HG03066 (cell line): Measurements from ENCODE around the gene CDX1.

Experiments used
- ATAC-seq: cut with Tn5 transposase; IDR thresholded peaks from one replicate; pipeline ENCODE4 v1.9.1; 2021; ENCODE audit warnings: low read depth; ENCODE audit not compliant: unreplicated experiment

Gene CDX1

DNA sequence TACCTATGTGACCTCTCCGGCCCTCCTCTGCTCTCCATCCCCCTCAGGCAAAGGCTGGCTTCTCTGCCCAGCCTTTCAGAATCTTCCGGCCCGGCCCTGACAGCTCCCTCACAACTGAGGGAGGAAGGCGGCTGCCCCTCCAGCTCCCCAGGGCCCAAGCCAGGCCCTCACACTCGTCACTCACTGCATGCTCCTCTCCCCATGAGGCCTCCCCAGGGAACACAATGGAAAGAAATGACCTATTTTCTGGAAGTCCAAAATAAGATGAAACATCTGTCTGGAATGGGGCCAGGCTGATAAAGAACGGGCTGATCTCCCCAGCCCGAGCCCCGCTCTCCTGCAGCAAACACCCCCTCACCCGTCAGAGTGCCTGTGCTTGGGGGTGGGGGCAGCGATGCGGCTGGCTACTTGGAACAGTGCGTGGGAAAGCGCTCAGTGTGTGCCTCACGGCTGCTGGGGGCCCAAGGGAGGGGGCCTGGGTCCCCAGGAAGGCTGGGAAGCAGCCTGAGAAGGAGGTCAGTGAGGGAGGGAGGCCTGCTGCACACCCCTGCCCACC, 22.3 kb upstream of the CDX1 start:
- ATAC-seq, result no peak

DNA sequence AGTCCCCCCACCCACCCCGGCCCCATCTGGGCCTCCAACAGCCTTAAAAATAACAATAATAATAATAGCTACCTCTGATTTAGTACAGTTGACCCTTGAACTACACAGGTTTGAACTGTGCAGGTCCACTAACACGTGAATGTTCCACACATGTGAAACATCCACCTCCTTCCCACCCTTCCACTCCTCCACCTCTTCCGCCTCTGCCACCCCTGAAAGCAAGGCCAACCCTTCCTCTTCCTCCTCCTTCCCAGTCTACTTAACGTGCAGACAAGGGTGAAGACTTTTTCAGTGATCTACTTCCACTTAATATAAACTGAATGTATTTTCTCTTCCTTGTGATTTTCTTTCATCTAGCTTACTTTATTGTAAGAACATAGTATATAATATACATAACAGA, 21.7 kb upstream of the CDX1 start:
- no peak for ATAC-seq

DNA sequence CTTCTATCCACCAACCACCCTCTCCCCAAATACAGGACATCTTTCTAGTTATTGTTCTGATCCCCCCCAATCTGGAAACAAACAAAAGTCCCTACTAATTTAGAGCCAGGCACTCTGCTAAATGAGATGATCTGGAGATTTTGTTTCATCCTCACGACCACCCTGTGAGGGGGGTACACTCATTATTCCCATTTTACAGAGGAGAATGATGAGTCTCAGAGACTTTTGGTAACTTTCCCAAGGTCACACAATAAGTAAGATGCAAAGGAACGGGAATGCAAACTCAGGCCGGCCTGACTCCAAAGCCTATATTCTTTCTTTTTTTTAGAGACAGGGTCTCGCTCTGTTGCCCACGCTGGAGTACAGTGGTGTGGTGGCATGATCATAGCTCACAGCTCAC, 20.3 kb upstream of the CDX1 start:
- no peak for ATAC-seq

DNA sequence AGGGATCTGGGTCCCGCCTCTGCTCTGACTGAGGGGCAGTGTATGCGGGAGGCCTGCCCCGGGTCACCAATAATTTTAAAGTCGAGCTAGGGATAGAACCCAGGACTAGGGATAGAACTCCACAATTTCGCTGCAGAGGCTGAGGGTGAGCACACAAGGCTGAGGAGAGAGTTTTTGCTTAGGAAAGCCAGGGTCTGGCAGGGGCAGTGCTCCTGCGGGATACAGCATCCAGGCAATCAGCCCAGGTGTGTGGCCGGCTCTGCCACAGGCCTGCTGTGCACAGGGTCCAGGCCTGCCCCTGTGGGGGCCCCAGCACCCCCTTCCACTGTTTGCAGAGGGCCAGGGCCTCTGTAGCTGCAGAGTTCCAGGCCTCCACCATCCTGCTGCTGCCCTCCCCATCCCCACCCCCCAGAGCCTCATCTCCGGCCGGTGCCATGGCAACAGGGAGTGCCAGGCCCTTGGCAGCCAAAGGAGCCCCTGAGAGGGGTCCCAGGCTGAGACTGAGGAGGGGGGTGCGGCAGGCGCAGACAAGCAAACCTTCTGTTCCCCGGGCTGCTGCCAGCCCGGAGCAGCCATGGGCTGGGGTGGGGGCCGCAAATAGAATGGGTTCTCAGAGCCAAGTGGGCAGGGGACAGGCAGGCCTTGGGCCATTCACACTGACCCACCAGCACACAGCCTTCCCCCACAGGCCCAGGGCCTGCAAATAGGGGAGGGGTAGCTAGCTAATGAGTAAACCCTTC, 19.5 kb upstream of the CDX1 start:
- ATAC-seq, result no peak

DNA sequence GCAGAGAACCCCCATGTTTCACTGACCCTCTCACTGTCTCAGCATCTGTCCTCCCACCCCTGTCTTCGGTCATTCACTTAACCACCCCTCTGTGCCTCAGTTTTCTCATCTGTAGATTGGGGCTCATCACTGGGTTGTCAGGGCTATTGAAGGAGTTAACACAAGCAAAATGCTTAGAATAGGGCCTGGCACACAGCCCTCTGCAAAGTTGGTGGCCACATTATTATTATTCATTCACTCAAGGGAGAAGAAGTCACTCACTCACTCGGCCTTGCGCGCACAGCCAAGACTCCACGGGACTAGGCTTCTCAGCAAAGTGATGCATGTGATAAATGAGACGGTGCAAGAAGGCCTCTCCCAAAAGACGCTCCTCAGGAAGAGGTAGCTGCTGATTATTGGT, 18.9 kb upstream of the CDX1 start:
- ATAC-seq, result no peak

DNA sequence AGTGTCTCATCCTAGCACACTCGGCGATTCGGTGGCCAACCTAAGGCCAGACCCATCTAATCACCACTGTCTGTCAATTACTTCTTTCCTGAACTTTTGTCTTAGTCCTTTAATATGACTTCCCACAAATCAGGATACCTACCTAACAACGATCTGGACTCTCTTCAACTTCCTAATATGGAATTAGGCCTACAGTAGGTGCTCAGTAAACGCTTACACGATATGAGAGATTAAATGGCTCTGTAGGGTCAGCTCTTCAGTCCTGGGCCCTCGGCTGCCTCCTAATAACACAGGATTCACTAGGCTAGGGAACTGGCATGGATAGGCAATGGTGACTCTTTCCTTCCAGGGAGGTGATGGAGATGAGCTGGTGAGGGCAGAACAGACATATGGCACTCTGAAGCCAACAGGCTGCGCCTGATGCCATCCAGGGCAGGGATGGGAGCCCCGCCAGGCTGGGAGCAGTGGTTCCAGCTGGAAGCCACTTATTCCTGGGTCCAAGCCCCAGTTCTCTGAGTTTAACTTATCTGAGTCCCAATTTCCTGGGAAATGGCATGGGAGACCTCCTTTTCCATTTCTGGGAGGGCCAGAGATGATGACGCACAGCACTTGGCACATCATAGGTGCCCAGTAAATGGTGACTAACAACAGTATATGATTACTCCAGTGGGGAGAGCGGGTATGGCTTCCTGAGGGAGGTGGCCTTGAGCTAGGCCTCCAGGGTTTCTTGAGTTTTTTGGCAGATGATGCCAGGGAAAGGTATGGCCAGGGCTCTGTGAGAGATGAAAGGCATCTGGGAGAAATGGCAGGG, 18.3 kb upstream of the CDX1 start:
- ATAC-seq, result no peak

DNA sequence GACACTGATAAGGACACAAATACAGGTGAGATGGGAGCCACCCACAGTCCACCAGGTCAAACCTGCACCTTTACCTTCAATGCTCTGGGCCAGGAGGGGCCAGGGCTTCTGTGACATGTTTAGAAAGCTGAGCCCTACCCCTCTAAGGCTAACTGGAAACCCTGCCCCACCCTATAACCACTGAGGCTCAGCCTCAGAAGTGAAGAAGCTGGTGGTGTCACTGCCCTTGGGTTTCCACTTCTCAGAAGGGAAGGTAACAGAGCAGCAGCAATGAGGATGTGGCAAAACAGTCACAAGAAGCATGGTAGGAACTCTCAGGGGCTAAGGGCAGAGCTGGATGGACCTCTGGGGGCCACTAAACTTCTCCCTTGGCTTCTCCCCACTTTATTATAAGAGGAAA, 17.0 kb upstream of the CDX1 start:
- no peak for ATAC-seq

DNA sequence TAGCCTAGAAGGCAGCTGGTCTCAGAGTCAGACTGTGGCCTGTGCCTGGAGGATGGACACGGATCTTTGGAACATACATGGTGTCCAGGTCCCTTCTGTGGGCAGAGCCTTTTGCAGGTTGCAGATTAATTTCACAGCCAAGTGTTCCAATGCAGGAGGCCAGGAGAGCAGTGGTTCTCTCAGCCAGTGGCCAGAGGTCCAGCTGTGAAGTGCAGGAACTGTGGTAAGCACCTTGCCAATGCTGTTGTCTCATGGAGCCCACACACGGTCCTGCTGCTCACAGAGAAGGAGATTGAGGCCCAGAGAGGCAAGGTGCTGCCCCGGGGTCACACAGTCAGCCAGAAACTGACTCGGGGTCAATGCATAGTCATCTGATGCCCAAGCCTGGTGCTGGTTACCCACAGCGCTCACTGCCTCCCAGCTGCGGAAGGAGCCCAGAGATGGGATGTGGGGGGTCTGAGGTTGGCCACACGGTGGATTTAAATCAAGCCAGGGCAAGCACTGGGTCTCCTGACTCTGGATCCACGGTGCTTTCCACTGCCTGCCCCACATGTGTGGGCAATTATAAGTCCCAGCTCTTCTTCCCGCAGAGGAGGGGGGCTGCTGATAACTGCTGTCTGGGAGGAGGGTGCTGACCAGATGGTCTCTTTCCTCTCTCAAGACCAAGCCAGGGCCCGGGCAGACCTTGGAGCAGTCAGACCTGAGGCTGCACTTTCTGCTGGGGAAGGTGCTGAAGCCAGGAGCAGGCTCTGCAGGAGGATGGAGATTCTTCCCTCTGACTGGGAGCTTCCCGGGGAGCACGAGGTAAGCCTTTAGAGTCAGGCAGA, 13.7 kb upstream of the CDX1 start:
- ATAC-seq, result no peak

DNA sequence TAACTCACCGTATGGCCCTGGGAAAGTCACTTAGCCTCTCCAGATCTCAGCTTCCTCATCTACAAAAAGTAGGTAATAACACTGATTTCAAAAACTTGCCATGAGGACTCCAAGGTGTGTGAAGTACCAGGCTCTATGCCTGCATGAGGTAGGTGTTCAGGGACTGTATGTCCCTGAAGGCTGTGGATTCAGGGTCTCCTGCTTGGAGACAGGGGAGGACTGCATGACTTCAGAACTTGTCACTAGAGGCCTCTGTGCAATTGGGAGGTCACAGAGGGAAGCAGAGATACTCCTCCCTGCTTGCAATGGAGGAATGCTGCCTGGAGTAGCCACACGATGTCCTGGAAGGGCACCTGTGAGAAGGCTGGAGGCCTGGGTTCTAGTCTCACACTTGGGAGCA, 13.1 kb upstream of the CDX1 start:
- no peak for ATAC-seq

DNA sequence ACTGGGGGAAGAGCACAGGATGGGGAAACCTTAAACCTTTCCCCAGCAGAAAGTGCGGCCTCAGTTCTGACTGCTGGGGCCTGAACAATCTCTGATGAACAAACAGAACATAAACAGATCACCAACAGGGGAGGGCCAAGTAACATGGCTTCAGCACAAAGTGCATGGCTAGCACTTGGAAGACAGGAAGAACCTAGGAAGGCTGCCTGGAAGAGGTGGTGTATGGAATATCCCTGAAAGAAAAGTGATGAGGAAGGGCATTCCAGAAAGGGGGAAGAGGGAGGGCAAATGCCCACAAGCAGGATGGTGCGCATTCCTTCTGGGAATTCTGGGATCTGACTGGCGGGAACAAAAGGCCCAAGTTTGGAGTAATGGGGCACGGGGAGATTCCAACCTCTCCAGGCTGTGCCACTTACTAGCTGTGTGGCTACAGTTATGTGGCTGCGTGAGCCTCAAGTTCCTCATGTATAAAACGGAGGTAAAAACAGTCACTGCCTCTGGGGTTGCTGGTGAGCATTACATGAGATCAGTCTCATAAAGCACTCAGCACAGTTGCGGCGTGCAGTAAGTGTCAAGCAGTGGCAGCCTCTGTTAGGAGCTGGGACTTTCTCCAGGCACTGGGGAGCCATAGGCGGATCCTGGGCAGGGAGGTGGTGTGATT, 12.5 kb upstream of the CDX1 start:
- no peak for ATAC-seq

DNA sequence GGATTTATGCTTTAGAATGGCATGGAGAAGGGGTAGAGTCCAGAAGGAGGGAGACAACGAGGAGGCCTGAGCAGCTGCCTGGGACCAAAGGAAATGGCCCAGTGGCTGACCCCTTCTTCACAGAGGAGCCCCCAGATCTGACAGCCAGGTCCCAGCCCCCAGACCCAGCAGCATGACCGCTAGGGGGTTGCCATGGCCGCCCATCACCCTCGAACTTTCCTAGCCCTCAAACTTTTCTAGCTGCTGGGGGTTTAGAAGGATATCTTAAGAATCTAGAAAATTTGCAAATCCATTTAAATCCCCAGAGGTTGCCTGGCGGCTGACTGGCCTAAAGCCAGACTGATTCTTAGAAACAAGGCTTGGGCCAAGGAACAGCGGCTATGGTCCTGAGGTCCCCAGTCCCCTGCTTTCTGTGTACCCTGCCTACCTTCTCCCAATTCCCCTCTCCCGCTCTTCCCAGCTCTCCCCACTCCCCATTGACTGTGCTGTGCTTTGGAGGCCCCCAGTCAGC, 11.9 kb upstream of the CDX1 start:
- ATAC-seq, result no peak

DNA sequence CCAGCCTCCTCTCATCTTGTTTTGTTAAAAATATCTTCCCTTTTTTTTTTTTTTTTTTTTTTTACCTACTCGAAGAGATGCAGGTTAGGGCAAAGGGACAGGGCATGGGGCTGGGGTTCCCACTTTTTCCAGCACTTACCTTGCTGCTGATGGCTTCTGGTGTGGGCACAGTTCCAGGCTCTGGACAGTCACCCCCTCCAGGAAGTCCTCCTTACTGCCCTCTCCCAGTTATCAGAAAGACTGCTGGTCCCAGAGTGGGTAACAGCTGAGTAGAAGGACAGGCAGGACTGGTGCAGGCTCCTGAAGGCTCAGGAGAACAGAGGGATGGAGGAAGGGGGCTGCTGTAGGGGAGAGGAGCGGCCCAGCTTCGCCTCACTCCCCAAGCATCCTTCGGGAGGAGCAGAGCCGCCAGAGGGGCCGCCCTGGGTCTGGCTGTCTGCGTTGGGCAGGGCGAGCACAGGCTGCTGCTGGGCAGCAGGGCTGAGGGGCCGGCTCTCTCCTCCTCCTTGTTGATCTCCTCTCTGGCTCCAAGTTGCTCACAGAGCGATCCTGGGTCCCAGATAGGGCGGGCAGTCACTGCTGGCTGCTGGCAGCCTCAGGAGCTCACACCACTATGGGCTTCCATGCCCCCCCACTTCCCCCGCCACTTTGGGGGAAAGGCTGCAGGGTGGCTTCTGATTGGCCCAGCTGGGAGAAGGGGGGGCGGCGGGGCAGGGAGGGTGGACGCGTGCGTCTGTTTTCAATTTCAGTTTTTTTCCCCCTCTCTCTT, 11.1 kb upstream of the CDX1 start, which contains the start of gene PDGFRB:
TSS of gene PDGFRB (minus strand) at position 588 of the 769 bp plus-strand sequence. CDS start 18,798 bp downstream, outside the sequence.
- peak; percentile 58 for ATAC-seq

DNA sequence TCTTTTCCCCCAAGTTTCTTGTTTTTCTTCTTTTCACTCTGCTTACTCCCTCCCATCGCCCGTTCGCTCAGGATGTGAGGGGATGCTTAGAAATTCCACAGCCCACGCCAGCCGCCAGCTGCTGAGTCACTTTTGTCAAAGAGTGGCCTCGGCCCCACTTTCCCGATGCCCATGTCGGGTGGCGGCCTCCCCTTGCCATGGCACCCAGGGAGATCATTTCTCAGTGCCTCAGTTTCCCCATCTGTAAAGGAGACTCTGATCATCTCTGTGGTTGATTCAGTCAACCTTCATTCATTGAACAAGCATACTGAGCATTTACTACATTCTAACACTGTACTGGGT, 10.6 kb upstream of the CDX1 start:
- ATAC-seq, result no peak

DNA sequence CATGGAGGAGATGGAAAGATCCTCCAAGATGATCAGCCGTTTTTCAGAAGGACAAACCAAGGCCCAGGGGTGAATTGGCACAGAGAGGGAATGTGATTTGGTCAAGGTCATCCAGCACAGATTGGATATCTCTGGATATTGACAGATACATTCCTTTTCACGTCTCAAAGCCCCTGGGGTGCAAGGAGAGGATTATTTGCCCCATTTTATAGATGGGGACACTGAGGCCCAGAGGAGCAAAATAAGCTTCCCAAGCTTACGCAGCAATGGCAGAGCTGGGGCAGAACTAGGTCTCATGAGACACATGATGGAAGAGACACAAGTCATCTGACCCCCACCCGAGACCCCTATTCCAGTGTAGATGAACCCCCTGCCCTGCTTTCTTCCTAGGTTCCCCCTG, 10.0 kb upstream of the CDX1 start:
- ATAC-seq, result no peak

DNA sequence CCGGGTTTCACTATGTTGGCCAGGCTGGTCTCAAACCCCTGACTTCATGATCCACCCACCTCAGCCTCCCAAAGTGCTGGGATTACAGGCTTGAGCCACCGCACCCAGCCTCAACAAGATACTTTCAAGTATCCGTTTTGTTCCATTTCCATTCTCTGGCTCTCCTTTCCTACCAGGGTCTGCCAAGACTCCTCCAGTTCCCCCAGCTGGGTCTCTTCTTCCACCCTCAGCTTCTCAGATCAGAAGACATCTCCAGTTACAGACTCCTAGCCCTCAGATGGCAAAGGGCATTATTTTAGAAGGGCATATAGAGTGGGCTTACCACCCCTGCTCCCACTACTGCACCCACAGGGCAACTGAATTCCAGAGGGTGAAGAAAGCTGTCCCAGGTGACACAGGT, 9.4 kb upstream of the CDX1 start:
- ATAC-seq, result no peak

DNA sequence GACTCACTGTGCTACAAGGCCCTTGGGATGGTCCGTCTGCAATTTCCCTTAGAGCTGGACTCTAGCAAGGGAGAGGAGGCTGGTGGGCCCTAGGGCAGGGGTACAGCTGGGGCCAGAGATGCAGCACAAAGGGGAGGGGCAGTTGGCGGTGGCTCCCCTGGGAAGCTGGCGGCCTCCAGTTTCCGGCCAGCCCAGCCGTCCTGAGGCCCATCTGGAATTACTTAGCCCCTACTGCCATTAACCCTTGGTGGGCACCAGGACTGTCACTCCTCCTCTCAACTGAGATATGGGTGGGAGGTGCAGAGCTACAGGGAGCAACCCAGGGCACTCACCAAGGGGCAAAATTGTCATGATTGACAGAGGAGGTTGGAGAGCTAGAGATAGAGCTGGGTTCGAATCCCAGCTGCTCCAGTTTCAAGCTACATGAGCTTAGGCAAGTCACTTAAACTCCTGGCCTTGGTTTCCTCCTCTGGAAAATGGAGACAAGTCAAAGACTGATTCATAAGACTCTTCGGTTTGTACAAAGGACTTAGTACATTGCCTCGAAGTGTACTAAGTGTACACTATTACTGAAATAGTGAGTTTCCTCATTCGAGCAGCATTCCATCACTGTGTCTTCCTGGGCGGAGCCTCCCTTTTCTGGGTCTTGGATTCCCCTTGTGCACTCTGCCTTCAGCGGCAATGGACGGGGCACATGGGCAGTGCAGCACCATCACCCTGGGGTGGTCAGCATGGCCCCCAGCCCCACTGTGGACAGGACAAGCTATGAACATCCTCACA, 8.2 kb upstream of the CDX1 start:
- no peak for ATAC-seq

DNA sequence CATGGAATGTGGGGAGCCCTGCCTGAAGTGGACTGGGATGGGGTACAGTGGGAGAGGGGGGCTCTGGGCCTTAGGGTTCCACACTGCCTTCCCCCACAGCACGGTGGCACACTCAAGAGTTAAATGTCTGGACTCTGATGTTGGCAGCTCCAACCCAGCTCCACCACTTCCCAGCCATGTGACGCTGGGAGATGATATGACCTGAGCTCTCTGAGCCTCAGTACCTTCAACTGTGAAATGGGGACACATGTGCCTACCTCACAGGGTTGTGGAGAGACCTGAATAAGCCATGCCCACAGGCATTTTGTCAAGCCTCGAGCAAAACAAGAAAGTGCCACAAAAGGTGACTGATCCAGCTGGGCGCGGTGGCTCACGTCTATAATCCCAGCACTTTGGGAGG, 7.5 kb upstream of the CDX1 start:
- ATAC-seq, result no peak

DNA sequence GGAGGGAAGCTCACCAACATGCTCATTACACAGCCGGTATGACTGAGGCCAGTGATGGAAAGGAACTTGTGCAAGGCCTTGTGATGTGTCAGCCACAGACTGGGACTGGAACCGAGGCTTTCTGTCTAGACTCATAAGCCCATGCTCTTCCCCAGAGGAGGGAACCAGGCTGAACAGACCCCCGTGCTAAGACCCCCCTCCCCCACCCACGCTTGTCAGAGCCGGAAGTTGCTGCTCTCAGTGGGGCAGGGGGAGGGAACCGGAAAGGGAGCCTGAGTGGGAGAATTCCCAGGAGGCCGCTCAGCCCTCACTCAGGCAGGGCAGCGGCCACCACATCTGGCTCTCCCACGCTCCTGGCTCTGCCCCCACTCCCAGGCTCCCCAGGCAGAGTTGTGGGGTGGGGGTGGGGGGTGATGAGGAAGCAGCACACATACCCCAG, 6.8 kb upstream of the CDX1 start:
- ATAC-seq, result no peak
